Stimulated activated CD4-positive, alpha-beta T cell treated with anti-CD3 and anti-CD28 coated beads, Interleukin-4, amount 100 ng/mL, for 24 hours (primary cell): ENCODE data around the gene ACER2.
A peak's percentile ranks its signal among the peaks of the same experiment; 100 is the strongest.

Source experiments
- DNase-seq: peaks from one replicate; pipeline ENCODE4 v3.0.0-alpha.2; 2020

The ACER2 gene

GRCh38 chr9:19490269-19490668 is 81.5 kb downstream of the ACER2 start:
- DNase-seq: no peak

GRCh38 chr9:19490828-19491227 is 82.0 kb downstream of the ACER2 start:
- no peak for DNase-seq

GRCh38 chr9:19492775-19493173 is 84.0 kb downstream of the ACER2 start:
- DNase-seq: no peak

- peak; percentile 42 for DNase-seq
Measured at GRCh38 chr9:19493174-19493811, 84.5 kb downstream of the ACER2 start.

GRCh38 chr9:19493876-19494275 is 85.1 kb downstream of the ACER2 start:
- no peak for DNase-seq

GRCh38 chr9:19495186-19496028 is 86.6 kb downstream of the ACER2 start:
- DNase-seq: no peak

GRCh38 chr9:19496321-19497050 is 87.7 kb downstream of the ACER2 start:
- no peak for DNase-seq

GRCh38 chr9:19497276-19497675 is 88.5 kb downstream of the ACER2 start:
- DNase-seq: no peak

- DNase-seq: no peak
Measured at GRCh38 chr9:19498015-19498414, 89.2 kb downstream of the ACER2 start.
